ENCODE results near the gene UGT1A1.

DNA sequence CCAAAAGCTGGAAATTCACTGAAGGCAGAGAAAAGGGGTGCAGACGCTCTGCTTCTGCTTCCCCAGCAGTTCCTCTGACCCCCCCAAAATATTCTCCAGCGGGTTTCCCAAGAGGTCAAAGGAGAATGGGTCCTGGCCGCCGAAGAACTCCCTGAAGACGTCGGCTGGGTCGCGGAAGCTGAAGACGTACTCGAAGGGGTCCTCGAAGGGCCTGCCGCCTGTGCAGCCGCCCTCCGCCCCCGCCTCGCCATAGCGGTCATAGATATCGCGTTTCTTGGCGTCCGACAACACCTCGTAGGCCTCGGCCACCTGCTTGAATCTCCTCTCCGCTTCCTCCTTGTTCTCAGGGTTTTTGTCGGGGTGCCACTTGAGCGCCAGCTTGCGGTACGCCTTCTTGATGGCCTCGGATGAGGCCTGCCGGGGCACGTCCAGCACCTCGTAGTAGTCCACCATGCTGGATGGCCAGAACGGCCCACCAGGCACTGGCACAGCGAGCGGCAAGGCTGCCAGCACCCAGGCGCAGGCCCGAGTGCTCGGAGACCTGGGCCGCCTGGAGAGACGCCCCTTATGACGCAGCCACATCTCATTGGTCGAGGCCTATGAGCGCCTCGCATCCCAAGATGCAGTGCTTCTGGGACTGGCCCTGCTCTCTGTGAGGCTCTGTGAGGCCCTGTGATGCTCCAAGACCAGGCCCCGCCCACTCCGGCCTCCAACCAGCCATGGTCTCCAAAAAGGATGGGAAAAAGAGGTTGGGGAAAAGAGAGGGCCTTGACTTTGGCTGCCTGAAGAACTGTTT, 16.4 kb upstream of the UGT1A1 start:
- TF ChIP-seq GATA2 (IDR thresholded peaks at IDR 0.05; ENCODE audit: low read depth, low read length): no peak
- TF ChIP-seq GATA3 (IDR thresholded peaks at IDR 0.05; ENCODE audit: low read depth, low read length): no peak
